EL (cell line): ENCODE results near the gene NOS1AP.
A peak's percentile ranks its signal among the peaks of the same experiment; 100 is the strongest.

Source experiments
- DNase-seq: peaks from one replicate; pipeline ENCODE4 v3.0.0-alpha.2; 2016

Gene NOS1AP

GRCh38 chr1:162270016-162270770, 200.7 kb downstream of the NOS1AP start:
- DNase-seq, result no peak

- DNase-seq, result no peak
Measured at GRCh38 chr1:162271972-162272371, 202.5 kb downstream of the NOS1AP start.

GRCh38 chr1:162272419-162272818, 202.9 kb downstream of the NOS1AP start:
- DNase-seq, result no peak

- no peak for DNase-seq
Measured at GRCh38 chr1:162275622-162276175, 206.2 kb downstream of the NOS1AP start.

- DNase-seq, result peak; percentile 42
Measured at GRCh38 chr1:162276493-162276892, 207.0 kb downstream of the NOS1AP start.

GRCh38 chr1:162279136-162279498, 209.6 kb downstream of the NOS1AP start:
- no peak for DNase-seq

GRCh38 chr1:162281426-162281825, 211.9 kb downstream of the NOS1AP start:
- no peak for DNase-seq

GRCh38 chr1:162283657-162284056, 214.2 kb downstream of the NOS1AP start:
- DNase-seq, result no peak

- no peak for DNase-seq
Measured at GRCh38 chr1:162284206-162284955, 214.9 kb downstream of the NOS1AP start.

- DNase-seq, result no peak
Measured at GRCh38 chr1:162285149-162285561, 215.7 kb downstream of the NOS1AP start.

- no peak for DNase-seq
Measured at GRCh38 chr1:162291000-162291399, 221.5 kb downstream of the NOS1AP start.

GRCh38 chr1:162292422-162292849, 222.9 kb downstream of the NOS1AP start:
- peak; percentile 57 for DNase-seq

- no peak for DNase-seq
Measured at GRCh38 chr1:162293073-162293692, 223.7 kb downstream of the NOS1AP start.

GRCh38 chr1:162294015-162294414, 224.5 kb downstream of the NOS1AP start:
- no peak for DNase-seq

- DNase-seq, result no peak
Measured at GRCh38 chr1:162297208-162297607, 227.7 kb downstream of the NOS1AP start.

- DNase-seq, result no peak
Measured at GRCh38 chr1:162298266-162298665, 228.8 kb downstream of the NOS1AP start.

- peak; percentile 13 for DNase-seq
Measured at GRCh38 chr1:162299018-162299417, 229.5 kb downstream of the NOS1AP start.

GRCh38 chr1:162300057-162300917, 230.8 kb downstream of the NOS1AP start:
- DNase-seq, result no peak

- DNase-seq, result no peak
Measured at GRCh38 chr1:162301696-162302095, 232.2 kb downstream of the NOS1AP start.

- DNase-seq, result no peak
Measured at GRCh38 chr1:162302306-162303003, 233.0 kb downstream of the NOS1AP start.

- DNase-seq, result peak; percentile 81
Measured at GRCh38 chr1:162303004-162303344, 233.5 kb downstream of the NOS1AP start.

GRCh38 chr1:162304736-162305135, 235.2 kb downstream of the NOS1AP start:
- no peak for DNase-seq
